GM19239 (cell line): ENCODE data around the gene EPB41L4A.
A peak's percentile ranks its signal among the peaks of the same experiment; 100 is the strongest.
"Not testable (repeated sequence)": the region's sequence is repeated elsewhere in the genome, so short reads cannot be mapped to it uniquely, and the experiment has no call there.

Experiments used
- DNase-seq: peaks from one replicate; pipeline ENCODE4 v3.0.0; 2011; ENCODE audit warnings: low spot score; ENCODE audit not compliant: insufficient read length
- FAIRE-seq: peaks from 2 replicates; lab custom pipeline; 2011; peaks lifted over from hg19 to GRCh38; lab: Jason Lieb, UNC

EPB41L4A gene

GRCh38 chr5:112419164-112419985 is at the start of gene EPB41L4A:
TSS of gene EPB41L4A (minus strand) at chr5:112419277. CDS start at chr5:112419039, 238 bp downstream.
- DNase-seq (peak; percentile 24), FAIRE-seq (no peak)

- FAIRE-seq (no peak), DNase-seq (no peak)
Measured at GRCh38 chr5:112467485-112467884, 48.4 kb upstream of the EPB41L4A start.

GRCh38 chr5:112466261-112466660 is 47.2 kb upstream of the EPB41L4A start:
- DNase-seq, FAIRE-seq: not testable (repeated sequence)

GRCh38 chr5:112447187-112447760 is 28.2 kb upstream of the EPB41L4A start:
- not testable (repeated sequence) for DNase-seq, FAIRE-seq

GRCh38 chr5:112445626-112446350 is 26.7 kb upstream of the EPB41L4A start:
- FAIRE-seq (no peak), DNase-seq (no peak)

GRCh38 chr5:112443932-112444331 is 24.9 kb upstream of the EPB41L4A start:
- not testable (repeated sequence) for DNase-seq, FAIRE-seq

GRCh38 chr5:112440031-112440430 is 21.0 kb upstream of the EPB41L4A start:
- FAIRE-seq: no peak
- DNase-seq: no peak

- DNase-seq: no peak
- no peak for FAIRE-seq
Measured at GRCh38 chr5:112436144-112436543, 17.1 kb upstream of the EPB41L4A start.

- no peak for DNase-seq
- no peak for FAIRE-seq
Measured at GRCh38 chr5:112434641-112435040, 15.6 kb upstream of the EPB41L4A start.

GRCh38 chr5:112426202-112426601 is 7.1 kb upstream of the EPB41L4A start:
- DNase-seq, FAIRE-seq: not testable (repeated sequence)

GRCh38 chr5:112419986-112420864 is 1.1 kb upstream of the EPB41L4A start:
- FAIRE-seq (peak; percentile 83), DNase-seq (peak; percentile 63)

- DNase-seq (no peak), FAIRE-seq (no peak)
Measured at GRCh38 chr5:112418659-112419163, 366 bp downstream of the EPB41L4A start.

- peak; percentile 12 for DNase-seq
Measured at GRCh38 chr5:112417931-112418658, 982 bp downstream of the EPB41L4A start.

GRCh38 chr5:112415552-112415951 is 3.5 kb downstream of the EPB41L4A start:
- no peak for FAIRE-seq
- DNase-seq: no peak

More at GRCh38 chr5:112417931-112418658, 982 bp downstream of the EPB41L4A start:
- peak; percentile 83 for FAIRE-seq

- no peak for FAIRE-seq
Measured at GRCh38 chr5:112413611-112414010, 5.5 kb downstream of the EPB41L4A start.

GRCh38 chr5:112412346-112412745 is 6.7 kb downstream of the EPB41L4A start:
- DNase-seq (no peak), FAIRE-seq (peak; percentile 57)

More at GRCh38 chr5:112413611-112414010, 5.5 kb downstream of the EPB41L4A start:
- no peak for DNase-seq

- DNase-seq: no peak
- FAIRE-seq: no peak
Measured at GRCh38 chr5:112411903-112412302, 7.2 kb downstream of the EPB41L4A start.

GRCh38 chr5:112407666-112408065 is 11.4 kb downstream of the EPB41L4A start:
- no peak for FAIRE-seq

GRCh38 chr5:112407240-112407639 is 11.8 kb downstream of the EPB41L4A start:
- DNase-seq: no peak
- FAIRE-seq: no peak

More at GRCh38 chr5:112407666-112408065, 11.4 kb downstream of the EPB41L4A start:
- DNase-seq: no peak
